DOHH2 (cell line): ENCODE results near the gene GLMP.
"Not testable (repeated sequence)": the region's sequence is repeated elsewhere in the genome, so short reads cannot be mapped to it uniquely, and the experiment has no call there.

Source experiments
- H3F3A ChIP-seq: fragments of 200-600 bp; sonication (generic), shearing (Covaris generic); 2 replicates; pipeline ENCODE4 v1.6.0; 2016; ENCODE audit warnings: antibody characterized with exemption, mild to moderate bottlenecking; ENCODE audit not compliant: control insufficient read depth, insufficient read depth
- H3K27ac ChIP-seq: fragments of 200-600 bp; sonication (generic); 2 replicates; pipeline ENCODE4 v1.5.1; 2014; ENCODE audit warnings: low read depth, mild to moderate bottlenecking, low read length, moderate library complexity
- H3K27me3 ChIP-seq: fragments of 200-600 bp; sonication (generic); 2 replicates; pipeline ENCODE4 v1.6.1; 2014; ENCODE audit warnings: mild to moderate bottlenecking, low read length, mixed read lengths; ENCODE audit not compliant: control insufficient read depth
- H3K36me3 ChIP-seq: fragments of 200-600 bp; sonication (generic); 2 replicates; pipeline ENCODE4 v1.6.1; 2014; ENCODE audit warnings: mild to moderate bottlenecking, low read length, moderate library complexity, mixed read lengths; ENCODE audit not compliant: control insufficient read depth
- H3K4me1 ChIP-seq: fragments of 200-600 bp; sonication (generic); 2 replicates; pipeline ENCODE4 v1.6.1; 2014; ENCODE audit warnings: mild to moderate bottlenecking, low read length, mixed read lengths; ENCODE audit not compliant: control insufficient read depth
- H3K4me2 ChIP-seq: fragments of 200-600 bp; sonication (generic); 2 replicates; pipeline ENCODE4 v1.6.0; 2014; ENCODE audit warnings: mild to moderate bottlenecking, low read length, moderate library complexity
- H3K4me3 ChIP-seq: fragments of 200-600 bp; sonication (generic); 2 replicates; pipeline ENCODE4 v1.5.1; 2014; ENCODE audit warnings: mild to moderate bottlenecking, low read length, mixed read lengths
- H3K79me2 ChIP-seq: fragments of 200-600 bp; sonication (generic); 2 replicates; pipeline ENCODE4 v1.6.1; 2014; ENCODE audit warnings: mild to moderate bottlenecking, low read length, mixed read lengths; ENCODE audit not compliant: control insufficient read depth
- H3K9me2 ChIP-seq: fragments of 200-600 bp; sonication (generic); replicated peaks from 2 replicates; pipeline ENCODE4 v1.6.1; 2014; ENCODE audit warnings: mild to moderate bottlenecking, low read length, mixed read lengths; ENCODE audit not compliant: control insufficient read depth
- H3K9me3 ChIP-seq: fragments of 200-600 bp; sonication (generic); 2 replicates; pipeline ENCODE4 v1.6.1; 2014; ENCODE audit warnings: antibody characterized with exemption, low read length, mixed read lengths; ENCODE audit not compliant: control insufficient read depth, insufficient read depth
- H4K20me1 ChIP-seq: fragments of 200-600 bp; sonication (generic); 2 replicates; pipeline ENCODE4 v1.6.0; 2014; ENCODE audit warnings: low read depth, mild to moderate bottlenecking, antibody characterized with exemption, low read length, moderate library complexity; ENCODE audit not compliant: control insufficient read depth, insufficient read depth
- EZH2phosphoT487 ChIP-seq: fragments of 200-600 bp; sonication (generic); IDR thresholded peaks from 2 replicates; pipeline ENCODE4 v1.6.1; 2017; ENCODE audit warnings: borderline replicate concordance, mild to moderate bottlenecking, antibody characterized with exemption, low read length, moderate library complexity, mixed read lengths
- TF ChIP-seq, protein P1 (sequence below): fragments of 200-600 bp; sonication (generic); IDR thresholded peaks from one replicate; pipeline ENCODE4 v1.5.1; 2014; ENCODE audit warnings: antibody characterized with exemption, mild to moderate bottlenecking, low read depth, low read length; ENCODE audit not compliant: poor library complexity, severe bottlenecking

Gene GLMP

DNA sequence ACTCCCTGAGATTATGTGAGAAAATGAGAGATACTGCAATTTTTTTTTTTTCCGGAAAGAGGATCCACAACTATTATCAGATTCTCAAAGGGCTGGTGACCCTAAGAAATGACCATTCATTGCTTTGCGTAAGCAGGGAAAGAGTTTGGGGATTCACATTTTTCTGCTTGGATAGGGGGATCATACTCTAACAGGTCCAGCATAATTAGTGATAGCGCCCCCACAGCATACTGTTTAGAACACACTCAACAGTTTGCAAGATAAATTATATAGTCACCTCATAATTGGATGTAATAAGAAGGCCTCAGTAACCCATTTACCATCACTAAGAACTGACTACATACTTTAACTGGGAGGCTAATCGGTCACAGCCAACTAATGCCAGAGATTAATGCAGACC is 40.8 kb upstream of the GLMP start:
- H3K4me2 ChIP-seq = peak overlapping the region; percentile 89
- H4K20me1 ChIP-seq = peaks cover 15% of the 10 kb centered on the region; the same call in 1 of the 2 replicates
- H3K27ac ChIP-seq = no peak overlapping the region
- H3K9me2 ChIP-seq = no peaks in the 10 kb centered on the region
- H3K4me1 ChIP-seq = peaks cover 25% of the 10 kb centered on the region
- H3K79me2 ChIP-seq = peaks cover 65% of the 10 kb centered on the region
- H3K36me3 ChIP-seq = peaks cover 59% of the 10 kb centered on the region
- H3K4me3 ChIP-seq = peak overlapping the region; percentile 86
- TF ChIP-seq, protein P1, sequence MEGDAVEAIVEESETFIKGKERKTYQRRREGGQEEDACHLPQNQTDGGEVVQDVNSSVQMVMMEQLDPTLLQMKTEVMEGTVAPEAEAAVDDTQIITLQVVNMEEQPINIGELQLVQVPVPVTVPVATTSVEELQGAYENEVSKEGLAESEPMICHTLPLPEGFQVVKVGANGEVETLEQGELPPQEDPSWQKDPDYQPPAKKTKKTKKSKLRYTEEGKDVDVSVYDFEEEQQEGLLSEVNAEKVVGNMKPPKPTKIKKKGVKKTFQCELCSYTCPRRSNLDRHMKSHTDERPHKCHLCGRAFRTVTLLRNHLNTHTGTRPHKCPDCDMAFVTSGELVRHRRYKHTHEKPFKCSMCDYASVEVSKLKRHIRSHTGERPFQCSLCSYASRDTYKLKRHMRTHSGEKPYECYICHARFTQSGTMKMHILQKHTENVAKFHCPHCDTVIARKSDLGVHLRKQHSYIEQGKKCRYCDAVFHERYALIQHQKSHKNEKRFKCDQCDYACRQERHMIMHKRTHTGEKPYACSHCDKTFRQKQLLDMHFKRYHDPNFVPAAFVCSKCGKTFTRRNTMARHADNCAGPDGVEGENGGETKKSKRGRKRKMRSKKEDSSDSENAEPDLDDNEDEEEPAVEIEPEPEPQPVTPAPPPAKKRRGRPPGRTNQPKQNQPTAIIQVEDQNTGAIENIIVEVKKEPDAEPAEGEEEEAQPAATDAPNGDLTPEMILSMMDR = peak; percentile 77
- no peak for TF ChIP-seq EZH2phosphoT487
- peaks cover 19% of the 10 kb centered on the region for H3F3A ChIP-seq
- H3K27me3 ChIP-seq = no peaks in the 10 kb centered on the region
- H3K9me3 ChIP-seq = no peaks in the 10 kb centered on the region

DNA sequence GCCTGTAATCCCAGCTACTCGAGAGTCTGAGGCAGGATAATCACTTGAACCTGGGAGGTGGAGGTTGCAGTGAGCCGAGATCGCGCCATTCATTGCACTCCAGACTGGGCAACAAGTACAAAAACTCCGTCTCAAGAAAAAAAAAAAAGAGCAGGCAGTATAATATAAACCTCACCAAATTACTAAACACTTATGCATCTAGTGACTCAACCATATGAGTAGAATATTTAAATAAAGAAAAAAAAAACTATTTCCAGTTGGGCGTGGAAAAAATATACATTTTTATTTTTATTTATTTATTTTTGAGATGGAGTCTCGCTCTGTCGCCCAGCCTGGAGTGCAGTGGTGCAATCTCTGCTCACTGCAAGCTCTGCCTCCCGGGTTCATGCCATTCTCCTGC is 27.7 kb upstream of the GLMP start:
- H3K9me2 ChIP-seq, H3K4me2 ChIP-seq, H3K79me2 ChIP-seq, H3K9me3 ChIP-seq, H3K4me1 ChIP-seq, H3K4me3 ChIP-seq, H3K27me3 ChIP-seq, H3K27ac ChIP-seq: not testable (repeated sequence)
- Histone ChIP-seq H3K36me3 (peaks cover 78% of the 10 kb centered on the region), H4K20me1 (peaks cover 11% of the 10 kb centered on the region), H3F3A (peaks cover 16% of the 10 kb centered on the region)

DNA sequence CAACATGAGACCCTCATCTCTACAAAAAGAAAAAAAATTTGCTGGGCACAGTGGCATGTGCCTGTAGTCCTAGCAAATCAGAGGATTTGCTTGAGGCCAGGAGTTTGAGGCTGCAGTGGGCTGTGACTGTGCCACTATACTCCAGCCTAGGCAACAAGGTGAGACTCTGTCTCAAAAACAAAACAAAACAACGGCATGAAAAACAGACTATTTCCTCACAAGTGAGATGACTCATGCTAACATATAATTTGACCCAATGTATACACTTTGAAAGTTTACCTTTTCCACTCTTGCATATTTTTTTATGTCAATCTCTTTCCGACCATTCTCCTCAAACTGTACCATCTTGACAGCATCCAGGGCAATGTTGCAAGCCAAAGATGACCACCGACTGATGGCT is 25.1 kb upstream of the GLMP start:
- Histone ChIP-seq H3K27me3 (no peaks in the 10 kb centered on the region), H4K20me1 (peaks cover 11% of the 10 kb centered on the region), H3K4me3 (no peak overlapping the region), H3K9me3 (no peaks in the 10 kb centered on the region), H3K27ac (no peak overlapping the region), H3K9me2 (no peaks in the 10 kb centered on the region), H3K4me2 (no peak overlapping the region), H3K4me1 (no peaks in the 10 kb centered on the region), H3F3A (peaks cover 18% of the 10 kb centered on the region), H3K79me2 (peaks cover 7% of the 10 kb centered on the region), H3K36me3 (peaks cover 91% of the 10 kb centered on the region)
- TF ChIP-seq, protein P1 = no peak
- no peak for TF ChIP-seq EZH2phosphoT487

DNA sequence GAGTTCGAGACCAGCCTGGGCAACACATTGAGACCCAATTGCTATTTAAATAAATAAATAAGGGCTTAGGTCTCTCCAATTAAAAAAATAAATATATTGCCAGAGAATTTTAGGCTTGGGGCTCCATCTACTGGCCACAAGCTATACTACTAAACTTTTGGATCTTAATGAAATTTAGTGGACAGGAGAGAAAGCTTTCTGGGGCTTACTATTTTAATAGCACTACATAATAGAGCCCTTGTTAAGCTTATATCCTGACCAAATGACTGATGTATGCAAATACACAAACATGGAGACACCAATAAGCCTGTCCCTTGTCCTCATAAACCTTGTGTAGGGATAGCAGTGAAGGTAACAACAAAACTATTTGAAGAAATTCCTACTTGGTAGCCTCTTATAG is 24.2 kb upstream of the GLMP start:
- H3K9me3 ChIP-seq = no peaks in the 10 kb centered on the region
- H3K36me3 ChIP-seq = peaks cover 91% of the 10 kb centered on the region
- no peak overlapping the region for H3K27ac ChIP-seq
- TF ChIP-seq EZH2phosphoT487 = no peak
- TF ChIP-seq, protein P1 = peak; percentile 62
- no peaks in the 10 kb centered on the region for H3K4me1 ChIP-seq
- peaks cover 11% of the 10 kb centered on the region for H4K20me1 ChIP-seq
- H3K4me2 ChIP-seq = no peak overlapping the region
- no peaks in the 10 kb centered on the region for H3K9me2 ChIP-seq
- H3F3A ChIP-seq = peaks cover 22% of the 10 kb centered on the region
- H3K79me2 ChIP-seq = peaks cover 7% of the 10 kb centered on the region
- no peak overlapping the region for H3K4me3 ChIP-seq
- H3K27me3 ChIP-seq = no peaks in the 10 kb centered on the region
